Measurements from ENCODE around the gene OR1K1. TPM values are rescaled to one million over a fixed set of nuclear protein-coding genes. Genes with fewer than 3 reads are reported as not detected.

The OR1K1 gene
- total and polyA plus RNA-seq, 9 of the 15 experiments (the other 6 are each of a cell fraction or from before 2014, with no cell fraction given) = not detected

DNA sequence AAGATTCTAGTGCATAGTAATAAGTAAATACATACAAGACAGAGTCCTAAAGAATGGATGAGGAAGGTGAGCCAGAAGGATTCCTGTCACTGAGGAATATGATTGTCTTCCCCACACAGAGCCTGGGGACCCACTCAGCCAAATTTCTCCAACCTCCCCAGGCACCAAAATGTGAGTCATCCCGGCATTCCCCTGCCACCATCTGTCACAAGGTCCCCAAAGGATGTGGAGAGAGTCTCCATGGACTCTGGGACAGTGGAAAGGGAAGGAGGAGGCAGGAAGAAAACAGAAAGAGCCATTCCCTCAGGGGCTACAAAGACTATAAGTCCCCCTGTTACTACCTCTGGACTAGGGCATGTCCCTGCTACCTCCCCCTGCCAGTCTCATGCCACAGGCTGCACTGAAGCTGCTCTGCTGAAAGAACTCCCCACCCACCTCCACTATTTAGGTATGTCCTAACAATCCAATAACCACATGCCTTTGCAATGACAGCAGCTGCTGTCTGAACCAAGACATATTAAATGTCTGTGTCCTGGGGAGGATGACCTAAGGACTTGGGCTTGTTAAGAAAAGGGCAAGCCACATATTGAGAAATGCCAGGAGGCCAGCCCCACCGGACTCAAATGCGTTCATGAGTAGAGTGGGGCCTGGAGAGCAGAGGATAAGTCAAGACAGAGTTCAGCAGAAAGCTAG is 21.8 kb upstream of the OR1K1 start:
- Histone ChIP-seq H2AFZ (ENCODE audit: low read depth, low read length) (no peak overlapping the region), H3K9me1 (ENCODE audit: control insufficient read depth, insufficient read depth, low read length) (peaks cover 3% of the 10 kb centered on the region), H3K4me2 (ENCODE audit: insufficient read depth, low read length) (no peak overlapping the region), H3K79me2 (ENCODE audit: control insufficient read depth, insufficient read depth, low read length) (no peaks in the 10 kb centered on the region), H3K9me3 (replicated peaks; ENCODE audit: control insufficient read depth, insufficient read depth, low read depth, low read length) (no peaks in the 10 kb centered on the region), H3K27ac (ENCODE audit: extremely low read depth, low read depth, low read length) (no peak overlapping the region), H3K36me3 (ENCODE audit: control insufficient read depth, insufficient read depth, low read length) (no peaks in the 10 kb centered on the region), H3K4me1 (replicated peaks in 1 of 2; ENCODE audit: control insufficient read depth in 2 of 2, insufficient read depth in 2 of 2, low read length in 2 of 2) (no peaks in the 10 kb centered on the region), H4K20me1 (replicated peaks; ENCODE audit: control insufficient read depth, insufficient read depth, low read length) (no peaks in the 10 kb centered on the region), H3K4me3 (no peak overlapping the region), H3K27me3 (ENCODE audit: control insufficient read depth in 2 of 2, insufficient read depth in 2 of 2, low read length in 2 of 2) (peaks cover 7 to 9% of the 10 kb centered on the region in 2 experiments; a peak in 3 of 5 replicates), H3K9ac (ENCODE audit: insufficient read depth in 1 of 2, low read depth in 2 of 2, low read length in 2 of 2) (no peak overlapping the region)
- no peak for ATAC-seq
- WGBS (ENCODE audit: insufficient coverage, low coverage, missing lambda C conversion rate) = 0% methylated on average over 3 of the region's 3 CpGs
- TF ChIP-seq ZNF766 (CRISPR knock-in tag; conservative IDR thresholded peaks at IDR 0.05) (no peak), MCM7 (IDR thresholded peaks at IDR 0.05) (no peak)
- ChIA-PET CTCF (ENCODE audit: low intra/inter-chr PET ratio) (no interaction called here), POLR2A (no interaction called here)
- in situ Hi-C loops (cut with MboI) (no loop called here), intact Hi-C loops (cut with micrococcal nuclease) (no loop called here)
- no peak for FAIRE-seq
- no TSS peak for BruUV-seq (replicated peaks)
- no peak for DNase-seq (ENCODE audit: extremely low read depth in 1 of 4, low spot score in 3 of 4)

DNA sequence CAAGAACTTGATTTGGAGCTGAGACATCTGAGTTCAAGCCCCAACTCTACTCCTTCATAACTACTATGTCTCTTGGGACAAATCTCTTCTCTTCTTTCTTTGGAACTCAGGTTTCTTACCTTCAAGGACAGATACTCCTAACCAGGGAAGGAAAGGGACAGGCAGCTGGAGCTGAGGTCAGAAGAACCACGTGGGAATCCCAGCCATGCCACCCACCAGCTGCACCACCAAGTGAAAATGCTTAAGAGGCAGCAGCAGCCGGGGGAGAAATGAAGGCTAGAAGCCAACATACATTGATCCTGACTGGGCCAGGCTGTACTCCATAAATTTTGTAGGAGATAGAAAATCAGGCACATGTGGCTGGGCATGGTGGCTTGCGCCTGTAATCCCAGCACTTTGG is 20.7 kb upstream of the OR1K1 start:
- H3K4me3 ChIP-seq = no peak overlapping the region
- in situ Hi-C loops (cut with MboI) (no loop called here), intact Hi-C loops (cut with micrococcal nuclease) (no loop called here)
- no peak for ATAC-seq
- POLR2A ChIA-PET = interaction anchor here (0.9 kb wide), 1 partner anchor 21 kb away, joined by 5 read pairs; no protein-coding TSS in a partner anchor
- H2AFZ ChIP-seq (ENCODE audit: low read depth, low read length) = no peak overlapping the region
- no peak overlapping the region for H3K9ac ChIP-seq (ENCODE audit: insufficient read depth in 1 of 2, low read depth in 2 of 2, low read length in 2 of 2)
- 0% methylated on average over 3 of the region's 3 CpGs for WGBS (ENCODE audit: insufficient coverage, low coverage, missing lambda C conversion rate)
- FAIRE-seq = no peak
- H3K27me3 ChIP-seq (ENCODE audit: control insufficient read depth in 2 of 2, insufficient read depth in 2 of 2, low read length in 2 of 2) = peaks cover 7 to 9% of the 10 kb centered on the region in 2 experiments; a peak in 3 of 5 replicates
- peaks cover 3% of the 10 kb centered on the region for H3K9me1 ChIP-seq (ENCODE audit: control insufficient read depth, insufficient read depth, low read length)
- CTCF ChIA-PET (ENCODE audit: low intra/inter-chr PET ratio) = no interaction called here
- H3K4me2 ChIP-seq (ENCODE audit: insufficient read depth, low read length) = no peak overlapping the region
- no peaks in the 10 kb centered on the region for H3K4me1 ChIP-seq (replicated peaks in 1 of 2; ENCODE audit: control insufficient read depth in 2 of 2, insufficient read depth in 2 of 2, low read length in 2 of 2)
- no peak for TF ChIP-seq THRB (CRISPR knock-in tag; conservative IDR thresholded peaks at IDR 0.05)
- TF ChIP-seq, protein P1, sequence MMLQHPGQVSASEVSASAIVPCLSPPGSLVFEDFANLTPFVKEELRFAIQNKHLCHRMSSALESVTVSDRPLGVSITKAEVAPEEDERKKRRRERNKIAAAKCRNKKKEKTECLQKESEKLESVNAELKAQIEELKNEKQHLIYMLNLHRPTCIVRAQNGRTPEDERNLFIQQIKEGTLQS (IDR thresholded peaks at IDR 0.05) = no peak
- TF ChIP-seq, protein P1 (CRISPR knock-in tag; conservative IDR thresholded peaks at IDR 0.05) = no peak
- TF ChIP-seq ZNF766 (CRISPR knock-in tag; conservative IDR thresholded peaks at IDR 0.05) = no peak
- TF ChIP-seq ZNF75A (CRISPR knock-in tag; IDR thresholded peaks at IDR 0.05) = no peak
- TF ChIP-seq ZNF140 (CRISPR knock-in tag; IDR thresholded peaks at IDR 0.05) = no peak
- TF ChIP-seq, protein P2, sequence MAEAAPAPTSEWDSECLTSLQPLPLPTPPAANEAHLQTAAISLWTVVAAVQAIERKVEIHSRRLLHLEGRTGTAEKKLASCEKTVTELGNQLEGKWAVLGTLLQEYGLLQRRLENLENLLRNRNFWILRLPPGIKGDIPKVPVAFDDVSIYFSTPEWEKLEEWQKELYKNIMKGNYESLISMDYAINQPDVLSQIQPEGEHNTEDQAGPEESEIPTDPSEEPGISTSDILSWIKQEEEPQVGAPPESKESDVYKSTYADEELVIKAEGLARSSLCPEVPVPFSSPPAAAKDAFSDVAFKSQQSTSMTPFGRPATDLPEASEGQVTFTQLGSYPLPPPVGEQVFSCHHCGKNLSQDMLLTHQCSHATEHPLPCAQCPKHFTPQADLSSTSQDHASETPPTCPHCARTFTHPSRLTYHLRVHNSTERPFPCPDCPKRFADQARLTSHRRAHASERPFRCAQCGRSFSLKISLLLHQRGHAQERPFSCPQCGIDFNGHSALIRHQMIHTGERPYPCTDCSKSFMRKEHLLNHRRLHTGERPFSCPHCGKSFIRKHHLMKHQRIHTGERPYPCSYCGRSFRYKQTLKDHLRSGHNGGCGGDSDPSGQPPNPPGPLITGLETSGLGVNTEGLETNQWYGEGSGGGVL (CRISPR knock-in tag; IDR thresholded peaks at IDR 0.05) = no peak
- TF ChIP-seq SMAD4 (CRISPR knock-in tag; conservative IDR thresholded peaks at IDR 0.05) = no peak
- TF ChIP-seq IRF2 (CRISPR knock-in tag; IDR thresholded peaks at IDR 0.05) = no peak
- no peak for TF ChIP-seq ZNF146 (CRISPR knock-in tag; IDR thresholded peaks at IDR 0.05; ENCODE audit: unreplicated experiment)
- DNase-seq (ENCODE audit: extremely low read depth in 1 of 4, low spot score in 3 of 4) = no peak
- no peak overlapping the region for H3K27ac ChIP-seq (ENCODE audit: extremely low read depth, low read depth, low read length)
- H3K79me2 ChIP-seq (ENCODE audit: control insufficient read depth, insufficient read depth, low read length) = no peaks in the 10 kb centered on the region
- BruUV-seq (replicated peaks) = no TSS peak
- no peaks in the 10 kb centered on the region for H3K36me3 ChIP-seq (ENCODE audit: control insufficient read depth, insufficient read depth, low read length)
- H3K9me3 ChIP-seq (replicated peaks; ENCODE audit: control insufficient read depth, insufficient read depth, low read depth, low read length) = no peaks in the 10 kb centered on the region
- H4K20me1 ChIP-seq (replicated peaks; ENCODE audit: control insufficient read depth, insufficient read depth, low read length) = no peaks in the 10 kb centered on the region
